Renal cortex interstitium (tissue), 11 donors: ENCODE data around the gene MTMR3. TPM values are rescaled to one million over a fixed set of nuclear protein-coding genes. Genes with fewer than 3 reads are reported as not detected.

ENCODE experiments used
- DNase-seq, 11 donors: peaks; one replicate each; pipeline ENCODE4 v3.0.0-alpha.2; 2013; ENCODE audit warnings: low read depth in 9 of 11, low spot score in 4 of 11; ENCODE audit errors: extremely low read depth in 1 of 11
- polyA plus RNA-seq, 3 donors: library from polyadenylated mRNA; unstranded; fragments of 120-200 nt; gene quantifications; one replicate each; pipeline ENCODE4 v1.2.1, GENCODE V29; 2013; ENCODE audit not compliant: insufficient read length in 3 of 3

The MTMR3 gene
- polyA plus RNA-seq, 3 donors, result 32.5 to 49.0 (median 33.9) TPM

DNA sequence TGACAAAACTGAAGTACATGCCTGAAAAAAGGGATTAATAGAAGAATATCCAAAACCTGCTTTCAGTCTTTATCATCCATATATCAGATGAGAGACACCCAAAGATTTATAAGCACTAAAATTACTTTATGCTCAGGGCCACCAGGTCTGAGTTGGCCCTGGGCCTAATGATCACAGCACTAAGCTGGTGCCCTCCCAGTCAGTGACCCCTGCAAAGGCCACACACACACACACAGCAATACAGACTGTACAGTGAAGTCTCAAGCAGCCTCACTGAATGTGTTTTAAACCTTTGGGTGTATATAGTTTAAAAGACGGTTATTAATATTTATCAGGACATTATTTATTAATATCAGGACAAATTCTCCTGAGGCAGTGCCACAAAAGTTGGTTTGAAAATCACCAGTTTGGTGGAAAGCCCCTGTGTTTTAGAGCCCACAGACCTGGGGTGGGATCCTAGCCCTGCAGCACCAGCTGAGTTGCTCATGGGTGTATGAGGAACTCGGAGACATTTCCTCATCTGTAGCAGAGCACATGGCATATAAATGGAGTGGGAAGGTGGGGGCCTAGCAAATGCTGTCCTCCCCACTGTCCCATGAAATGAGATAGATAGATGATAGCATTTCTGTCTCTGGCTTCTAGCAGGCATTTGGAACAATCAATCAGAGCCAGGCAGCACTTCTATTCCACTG, 148.9 kb downstream of the MTMR3 start:
- DNase-seq, result no peak

DNA sequence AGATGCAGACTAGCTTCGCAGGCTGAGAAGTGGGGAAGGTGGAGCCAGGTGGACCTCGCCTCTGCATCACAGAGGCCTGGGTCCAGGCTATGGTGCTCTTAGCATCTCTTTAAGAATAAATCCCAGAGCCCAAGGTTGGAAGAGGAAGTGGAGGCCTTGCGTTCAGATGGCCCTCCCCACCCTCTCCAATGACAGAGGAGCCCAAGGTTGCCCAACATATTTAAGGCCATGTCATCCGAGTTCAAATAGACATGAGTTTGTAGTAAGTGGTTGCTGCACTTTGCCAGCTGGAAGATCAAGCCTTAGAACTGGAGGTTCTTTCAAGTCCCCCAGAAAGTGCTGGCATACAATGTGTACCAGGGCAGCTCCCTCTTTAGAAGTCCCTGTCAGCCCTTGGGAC, 150.2 kb downstream of the MTMR3 start:
- DNase-seq, result no peak

- DNase-seq, result no peak
These were observed 150.9 kb downstream of the MTMR3 start for GRCh38 chr22:30033901-30034300.

DNA sequence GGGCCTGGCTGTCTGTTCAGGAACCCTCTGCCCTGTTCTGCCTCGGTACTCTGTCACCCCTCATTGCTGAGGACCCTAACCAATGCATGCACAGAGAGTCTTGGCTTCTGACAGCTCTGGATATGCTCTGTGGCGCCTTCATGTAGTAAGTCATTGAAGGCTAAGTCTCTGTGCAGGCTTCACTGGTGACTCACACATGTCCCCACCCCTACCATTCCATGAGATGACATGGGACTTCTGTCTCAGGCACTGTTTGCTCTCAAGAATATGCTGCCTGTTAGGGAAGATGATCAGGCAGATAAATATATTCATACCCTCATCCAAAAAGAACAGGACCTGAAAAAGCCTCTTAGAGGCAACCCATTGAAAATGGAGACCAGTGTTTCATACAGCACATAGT, 153.7 kb downstream of the MTMR3 start:
- DNase-seq, result no peak

- peak in 1 of 11 donors; percentile 15 for DNase-seq
These were observed 155.2 kb downstream of the MTMR3 start for GRCh38 chr22:30038219-30038618.

- DNase-seq, result no peak
These were observed 157.7 kb downstream of the MTMR3 start for GRCh38 chr22:30040499-30041260.

- no peak for DNase-seq
These were observed 158.5 kb downstream of the MTMR3 start for GRCh38 chr22:30041475-30041874.

DNA sequence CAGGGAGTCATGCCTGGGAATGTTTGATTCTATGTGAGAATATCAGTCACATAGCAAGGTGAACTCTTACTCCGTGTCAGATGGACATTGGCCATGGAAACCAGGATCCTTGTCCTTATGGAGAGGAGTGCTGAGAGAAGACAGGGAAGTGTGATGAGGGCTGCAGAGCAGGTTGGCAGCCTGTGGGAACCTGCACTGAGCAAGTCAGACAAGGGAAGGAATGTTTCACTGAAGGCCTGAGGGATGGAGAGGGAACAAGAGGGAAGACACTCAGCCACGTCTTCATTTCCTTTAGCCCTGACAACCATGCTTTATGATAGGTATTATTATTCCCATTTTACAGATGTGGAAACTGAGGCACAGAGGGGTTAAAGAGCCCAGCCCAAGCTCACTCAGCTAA, 158.9 kb downstream of the MTMR3 start:
- DNase-seq, result no peak

- peak in 3 of 11 donors; percentile 21 to 35 (median 23) for DNase-seq
These were observed 160.2 kb downstream of the MTMR3 start for GRCh38 chr22:30043161-30043560.

DNA sequence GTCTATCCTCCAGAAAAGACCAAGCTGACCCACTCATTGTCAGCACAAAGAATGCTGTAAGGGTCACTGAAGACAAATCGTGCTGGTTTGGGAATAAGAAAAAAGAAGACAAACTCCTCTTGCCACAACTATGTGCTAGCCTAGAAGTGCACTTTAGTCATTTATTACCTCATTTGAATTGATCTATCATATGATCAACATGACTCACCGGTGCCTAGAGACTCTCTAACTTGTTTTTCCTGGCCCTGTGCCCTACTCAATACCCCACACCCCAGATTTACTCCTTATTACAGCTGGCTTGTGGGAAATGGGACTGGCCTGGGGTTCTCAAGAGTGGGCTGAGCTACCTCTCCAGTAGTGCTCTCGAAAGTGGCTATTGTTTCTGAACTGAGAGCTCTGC, 161.4 kb downstream of the MTMR3 start:
- DNase-seq, result peak in 2 of 11 donors; percentile 17 to 28

- DNase-seq, result no peak
These were observed 162.0 kb downstream of the MTMR3 start for GRCh38 chr22:30044881-30045493.

- DNase-seq, result no peak
These were observed 162.5 kb downstream of the MTMR3 start for GRCh38 chr22:30045494-30045887.

DNA sequence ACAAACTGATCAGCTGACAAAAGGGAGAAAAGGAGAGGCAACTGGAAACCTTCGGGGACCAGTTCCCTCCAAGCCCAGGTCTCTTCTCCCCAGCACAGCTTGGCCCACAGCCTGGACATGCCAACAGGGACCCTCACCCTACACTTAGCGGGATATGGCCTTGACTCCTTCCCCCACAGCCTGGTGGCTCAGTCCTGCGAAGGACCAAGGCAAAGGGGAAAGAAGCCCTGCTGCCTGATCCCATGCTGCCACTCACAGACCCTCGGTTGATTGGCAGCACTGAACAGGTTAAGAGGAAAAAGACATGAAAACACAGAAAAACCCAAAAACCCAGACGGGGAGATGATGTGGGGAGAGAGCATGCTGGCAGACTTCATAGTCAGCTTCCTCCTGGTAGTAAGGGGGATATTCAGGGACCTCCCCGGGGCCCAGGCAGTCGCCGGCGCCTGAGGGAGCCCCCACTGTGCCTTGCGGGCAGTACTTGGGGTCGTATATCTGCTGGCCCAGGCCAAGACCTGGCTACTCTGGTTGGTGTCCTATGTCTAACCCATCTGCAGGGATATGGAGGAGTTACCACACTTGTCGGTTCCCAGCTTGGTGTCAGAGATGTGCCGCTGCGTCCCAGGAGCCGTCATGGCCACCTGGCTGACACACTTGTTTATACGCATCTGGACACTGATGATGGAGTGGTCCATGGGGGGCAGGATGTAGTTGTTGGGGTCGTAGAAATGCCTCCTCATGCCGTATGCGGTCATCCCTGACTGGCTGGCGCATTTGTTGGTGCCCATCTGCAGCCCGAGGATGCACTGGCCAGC, 163.1 kb downstream of the MTMR3 start:
- no peak for DNase-seq

DNA sequence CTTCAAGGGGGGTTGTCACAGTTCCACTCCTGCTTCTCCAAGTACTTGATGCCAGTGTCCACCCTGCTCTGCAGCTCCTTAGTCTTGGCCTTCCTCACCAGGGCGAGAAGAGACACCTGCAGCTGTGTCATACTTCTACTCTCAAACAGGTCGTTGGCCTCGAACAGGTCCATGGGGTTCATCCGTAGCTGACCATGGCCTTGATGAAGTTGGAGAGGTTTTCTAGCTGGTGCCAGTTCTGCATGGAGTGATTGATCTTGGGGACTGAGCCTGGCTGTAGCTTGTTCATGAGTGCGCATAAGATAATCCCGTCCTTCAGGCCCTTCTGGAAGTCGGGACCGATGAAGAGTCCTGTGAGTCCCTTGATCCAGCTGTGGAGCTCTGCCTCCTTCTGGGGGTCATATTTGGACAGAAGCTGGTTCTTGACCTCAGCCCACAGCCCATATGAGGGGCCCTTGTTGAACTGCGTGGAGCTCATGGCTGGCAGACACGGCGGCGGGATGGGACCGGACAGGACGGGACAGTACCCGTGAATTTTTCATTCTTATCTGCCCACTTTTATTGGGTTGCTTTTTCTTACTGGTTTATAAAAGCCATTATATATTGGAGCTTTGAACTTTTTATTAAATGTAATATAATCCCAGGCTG, 163.9 kb downstream of the MTMR3 start:
- no peak for DNase-seq

GRCh38 chr22:30047364-30047738, 164.4 kb downstream of the MTMR3 start:
- DNase-seq, result no peak

- DNase-seq, result no peak
These were observed 165.7 kb downstream of the MTMR3 start for GRCh38 chr22:30048681-30049080.

DNA sequence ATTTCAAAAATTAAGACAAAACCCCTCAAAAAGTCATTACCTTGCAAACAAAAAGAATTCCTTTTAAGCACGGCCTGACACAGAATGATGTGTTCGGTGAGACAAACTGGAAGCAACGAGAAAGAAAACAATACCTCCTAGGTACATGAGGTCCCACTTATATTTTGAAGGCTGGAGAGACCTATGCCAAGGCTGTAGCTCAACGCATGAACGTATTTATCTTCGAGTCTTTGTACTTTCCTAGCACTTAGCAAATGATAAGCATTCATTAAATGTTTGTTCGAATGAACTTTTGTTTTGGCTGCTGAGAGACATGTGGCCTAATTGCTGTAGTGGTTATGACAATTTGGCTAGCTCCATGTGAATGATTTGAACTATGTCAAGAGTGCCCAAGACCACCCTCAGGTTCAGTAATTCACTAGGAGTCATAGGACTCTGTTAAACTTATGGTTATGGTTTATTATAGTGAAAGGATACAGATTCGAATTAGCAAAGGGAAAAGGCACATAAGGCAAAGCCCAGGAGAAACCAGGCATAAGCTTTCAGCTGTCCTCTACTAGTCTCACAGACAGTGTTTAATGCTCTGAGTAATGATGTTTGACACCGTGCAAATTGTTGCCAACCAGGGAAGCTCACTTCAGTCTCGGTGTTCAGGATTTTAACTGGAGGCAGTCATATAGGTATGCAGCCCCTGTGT, 171.2 kb downstream of the MTMR3 start:
- DNase-seq, result no peak

- DNase-seq, result no peak
These were observed 171.7 kb downstream of the MTMR3 start for GRCh38 chr22:30054764-30055069.

GRCh38 chr22:30056015-30056414, 173.0 kb downstream of the MTMR3 start:
- no peak for DNase-seq
